DOHH2 (cell line): ENCODE data around the gene CDKAL1.

ENCODE experiments used
- H3F3A ChIP-seq: fragments of 200-600 bp; sonication (generic), shearing (Covaris generic); 2 replicates; pipeline ENCODE4 v1.6.0; 2016; ENCODE audit warnings: antibody characterized with exemption, mild to moderate bottlenecking; ENCODE audit not compliant: control insufficient read depth, insufficient read depth
- H3K27ac ChIP-seq: fragments of 200-600 bp; sonication (generic); 2 replicates; pipeline ENCODE4 v1.5.1; 2014; ENCODE audit warnings: low read depth, mild to moderate bottlenecking, low read length, moderate library complexity
- H3K27me3 ChIP-seq: fragments of 200-600 bp; sonication (generic); 2 replicates; pipeline ENCODE4 v1.6.1; 2014; ENCODE audit warnings: mild to moderate bottlenecking, low read length, mixed read lengths; ENCODE audit not compliant: control insufficient read depth
- H3K36me3 ChIP-seq: fragments of 200-600 bp; sonication (generic); 2 replicates; pipeline ENCODE4 v1.6.1; 2014; ENCODE audit warnings: mild to moderate bottlenecking, low read length, moderate library complexity, mixed read lengths; ENCODE audit not compliant: control insufficient read depth
- H3K4me1 ChIP-seq: fragments of 200-600 bp; sonication (generic); 2 replicates; pipeline ENCODE4 v1.6.1; 2014; ENCODE audit warnings: mild to moderate bottlenecking, low read length, mixed read lengths; ENCODE audit not compliant: control insufficient read depth
- H3K4me2 ChIP-seq: fragments of 200-600 bp; sonication (generic); 2 replicates; pipeline ENCODE4 v1.6.0; 2014; ENCODE audit warnings: mild to moderate bottlenecking, low read length, moderate library complexity
- H3K4me3 ChIP-seq: fragments of 200-600 bp; sonication (generic); 2 replicates; pipeline ENCODE4 v1.5.1; 2014; ENCODE audit warnings: mild to moderate bottlenecking, low read length, mixed read lengths
- H3K79me2 ChIP-seq: fragments of 200-600 bp; sonication (generic); 2 replicates; pipeline ENCODE4 v1.6.1; 2014; ENCODE audit warnings: mild to moderate bottlenecking, low read length, mixed read lengths; ENCODE audit not compliant: control insufficient read depth
- H3K9me2 ChIP-seq: fragments of 200-600 bp; sonication (generic); replicated peaks from 2 replicates; pipeline ENCODE4 v1.6.1; 2014; ENCODE audit warnings: mild to moderate bottlenecking, low read length, mixed read lengths; ENCODE audit not compliant: control insufficient read depth
- H3K9me3 ChIP-seq: fragments of 200-600 bp; sonication (generic); 2 replicates; pipeline ENCODE4 v1.6.1; 2014; ENCODE audit warnings: antibody characterized with exemption, low read length, mixed read lengths; ENCODE audit not compliant: control insufficient read depth, insufficient read depth
- H4K20me1 ChIP-seq: fragments of 200-600 bp; sonication (generic); 2 replicates; pipeline ENCODE4 v1.6.0; 2014; ENCODE audit warnings: low read depth, mild to moderate bottlenecking, antibody characterized with exemption, low read length, moderate library complexity; ENCODE audit not compliant: control insufficient read depth, insufficient read depth
- EZH2phosphoT487 ChIP-seq: fragments of 200-600 bp; sonication (generic); IDR thresholded peaks from 2 replicates; pipeline ENCODE4 v1.6.1; 2017; ENCODE audit warnings: borderline replicate concordance, mild to moderate bottlenecking, antibody characterized with exemption, low read length, moderate library complexity, mixed read lengths
- TF ChIP-seq, protein P1 (sequence below): fragments of 200-600 bp; sonication (generic); IDR thresholded peaks from one replicate; pipeline ENCODE4 v1.5.1; 2014; ENCODE audit warnings: antibody characterized with exemption, mild to moderate bottlenecking, low read depth, low read length; ENCODE audit not compliant: poor library complexity, severe bottlenecking

CDKAL1 gene

GRCh38 chr6:20554326-20554725, 20.1 kb downstream of the CDKAL1 start:
- no peaks in the 10 kb centered on the region for H3K27me3 ChIP-seq
- no peaks in the 10 kb centered on the region for H4K20me1 ChIP-seq
- no peak overlapping the region for H3K4me2 ChIP-seq
- no peaks in the 10 kb centered on the region for H3K9me3 ChIP-seq
- TF ChIP-seq EZH2phosphoT487, result no peak
- TF ChIP-seq, protein P1, sequence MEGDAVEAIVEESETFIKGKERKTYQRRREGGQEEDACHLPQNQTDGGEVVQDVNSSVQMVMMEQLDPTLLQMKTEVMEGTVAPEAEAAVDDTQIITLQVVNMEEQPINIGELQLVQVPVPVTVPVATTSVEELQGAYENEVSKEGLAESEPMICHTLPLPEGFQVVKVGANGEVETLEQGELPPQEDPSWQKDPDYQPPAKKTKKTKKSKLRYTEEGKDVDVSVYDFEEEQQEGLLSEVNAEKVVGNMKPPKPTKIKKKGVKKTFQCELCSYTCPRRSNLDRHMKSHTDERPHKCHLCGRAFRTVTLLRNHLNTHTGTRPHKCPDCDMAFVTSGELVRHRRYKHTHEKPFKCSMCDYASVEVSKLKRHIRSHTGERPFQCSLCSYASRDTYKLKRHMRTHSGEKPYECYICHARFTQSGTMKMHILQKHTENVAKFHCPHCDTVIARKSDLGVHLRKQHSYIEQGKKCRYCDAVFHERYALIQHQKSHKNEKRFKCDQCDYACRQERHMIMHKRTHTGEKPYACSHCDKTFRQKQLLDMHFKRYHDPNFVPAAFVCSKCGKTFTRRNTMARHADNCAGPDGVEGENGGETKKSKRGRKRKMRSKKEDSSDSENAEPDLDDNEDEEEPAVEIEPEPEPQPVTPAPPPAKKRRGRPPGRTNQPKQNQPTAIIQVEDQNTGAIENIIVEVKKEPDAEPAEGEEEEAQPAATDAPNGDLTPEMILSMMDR, result no peak
- H3K79me2 ChIP-seq, result no peaks in the 10 kb centered on the region
- H3K9me2 ChIP-seq, result no peaks in the 10 kb centered on the region
- no peaks in the 10 kb centered on the region for H3K4me1 ChIP-seq
- H3F3A ChIP-seq, result no peaks in the 10 kb centered on the region
- no peak overlapping the region for H3K27ac ChIP-seq
- no peak overlapping the region for H3K4me3 ChIP-seq
- peaks cover 14% of the 10 kb centered on the region for H3K36me3 ChIP-seq

DNA sequence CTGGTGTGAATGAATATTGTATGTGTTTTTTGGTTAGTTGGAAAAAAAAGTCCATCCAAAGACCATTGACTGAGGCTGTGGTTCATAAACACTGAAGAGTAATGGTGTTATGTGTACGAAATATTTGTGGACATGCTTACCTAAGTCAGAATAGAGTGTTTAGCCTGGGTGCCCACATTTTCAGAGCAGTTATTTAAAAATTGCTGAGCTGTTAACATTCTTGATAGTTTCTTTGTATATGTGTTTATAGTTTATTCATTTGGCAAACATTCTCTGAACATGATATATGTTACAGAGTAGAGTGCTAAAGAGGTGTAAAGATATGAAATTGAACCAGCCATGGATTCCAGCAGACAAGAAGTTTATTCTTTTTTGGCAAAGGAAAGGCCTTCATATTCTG, 20.6 kb downstream of the CDKAL1 start:
- Histone ChIP-seq H3K36me3 (peaks cover 15% of the 10 kb centered on the region), H3K9me2 (no peaks in the 10 kb centered on the region), H4K20me1 (no peaks in the 10 kb centered on the region), H3K27me3 (no peaks in the 10 kb centered on the region), H3K79me2 (no peaks in the 10 kb centered on the region), H3F3A (no peaks in the 10 kb centered on the region), H3K4me1 (no peaks in the 10 kb centered on the region), H3K27ac (no peak overlapping the region), H3K4me2 (no peak overlapping the region), H3K9me3 (no peaks in the 10 kb centered on the region), H3K4me3 (no peak overlapping the region)
- TF ChIP-seq, protein P1, result no peak
- no peak for TF ChIP-seq EZH2phosphoT487

GRCh38 chr6:20559924-20560551, 25.8 kb downstream of the CDKAL1 start:
- H3K4me3 ChIP-seq, result no peak overlapping the region
- H3K4me2 ChIP-seq, result no peak overlapping the region
- no peak overlapping the region for H3K27ac ChIP-seq
- H4K20me1 ChIP-seq, result peaks cover 3% of the 10 kb centered on the region; the same call in 1 of the 2 replicates
- H3K9me2 ChIP-seq, result no peaks in the 10 kb centered on the region
- TF ChIP-seq, protein P1, result no peak
- TF ChIP-seq EZH2phosphoT487, result no peak
- H3F3A ChIP-seq, result peaks cover 9% of the 10 kb centered on the region; the same call in 1 of the 2 replicates
- no peaks in the 10 kb centered on the region for H3K9me3 ChIP-seq
- H3K4me1 ChIP-seq, result peaks cover 9% of the 10 kb centered on the region
- H3K79me2 ChIP-seq, result peaks cover under 1% of the 10 kb centered on the region; the same call in 1 of the 2 replicates
- H3K27me3 ChIP-seq, result no peaks in the 10 kb centered on the region
- H3K36me3 ChIP-seq, result peaks cover 10% of the 10 kb centered on the region

DNA sequence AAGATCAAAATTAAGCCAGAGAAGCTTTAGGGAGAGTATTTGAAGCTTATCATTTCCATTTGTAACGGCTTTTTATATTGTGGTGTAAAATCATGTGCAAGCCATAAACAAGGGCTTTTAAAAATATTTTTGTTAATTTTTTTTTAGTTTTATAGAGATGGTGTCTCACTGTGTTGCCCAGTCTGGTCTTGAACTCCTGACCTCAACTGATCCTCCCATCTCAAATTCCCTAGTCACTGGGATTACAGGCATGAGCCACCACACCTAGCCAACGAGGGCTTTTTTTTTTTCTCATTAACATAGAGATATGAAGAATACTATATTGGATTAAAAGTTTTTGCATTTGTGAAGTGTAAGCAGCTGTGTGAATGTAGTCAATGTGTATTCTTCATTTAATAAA, 29.1 kb downstream of the CDKAL1 start:
- H3K4me1 ChIP-seq, result peaks cover 15% of the 10 kb centered on the region
- H3K79me2 ChIP-seq, result peaks cover 16% of the 10 kb centered on the region
- no peak overlapping the region for H3K4me3 ChIP-seq
- H3K9me3 ChIP-seq, result no peaks in the 10 kb centered on the region
- no peak for TF ChIP-seq EZH2phosphoT487
- TF ChIP-seq, protein P1, result no peak
- no peaks in the 10 kb centered on the region for H3K27me3 ChIP-seq
- H3K9me2 ChIP-seq, result no peaks in the 10 kb centered on the region
- H3K27ac ChIP-seq, result no peak overlapping the region
- H4K20me1 ChIP-seq, result peaks cover 3% of the 10 kb centered on the region; the same call in 1 of the 2 replicates
- H3K4me2 ChIP-seq, result no peak overlapping the region
- peaks cover 5% of the 10 kb centered on the region for H3K36me3 ChIP-seq
- peaks cover 9% of the 10 kb centered on the region; the same call in 1 of the 2 replicates for H3F3A ChIP-seq
